ENCODE results near the gene MLPH. TPM values are rescaled to one million over a fixed set of nuclear protein-coding genes. Genes with fewer than 3 reads are reported as not detected.

MLPH gene
- total RNA-seq, 2 experiments from 2014 or later, result not detected

- no peak for DNase-seq
- H3K9me3 Mint-ChIP-seq, result no peaks in the 10 kb centered on the region
- no peaks in the 10 kb centered on the region for H3K36me3 Mint-ChIP-seq
- no peaks in the 10 kb centered on the region for H3K4me1 Mint-ChIP-seq (ENCODE audit: low read depth)
- no peak overlapping the region for H3K4me3 Mint-ChIP-seq
- ChIA-PET POLR2A (no interaction called here), CTCF (interaction anchor here (1.3 to 10.4 kb wide), 2 partner anchors 12 to 58 kb away, joined by 4 to 399 read pairs; no protein-coding TSS in a partner anchor)
- no peak overlapping the region for H3K27ac Mint-ChIP-seq
- peaks cover 2% of the 10 kb centered on the region for H3K27me3 Mint-ChIP-seq
- intact Hi-C loops (cut with micrococcal nuclease), result no loop called here
Measured at GRCh38 chr2:237515621-237516275, 28.7 kb downstream of the MLPH start.

GRCh38 chr2:237517163-237517562 is 30.1 kb downstream of the MLPH start:
- H3K27ac Mint-ChIP-seq, result no peak overlapping the region
- no peaks in the 10 kb centered on the region for H3K4me1 Mint-ChIP-seq (ENCODE audit: low read depth)
- no peak for DNase-seq
- POLR2A ChIA-PET, result no interaction called here
- H3K4me3 Mint-ChIP-seq, result no peak overlapping the region
- H3K27me3 Mint-ChIP-seq, result no peaks in the 10 kb centered on the region
- CTCF ChIA-PET, result interaction anchor here (10.4 kb wide), 1 partner anchor 57 kb away, joined by 399 read pairs; no protein-coding TSS in a partner anchor
- intact Hi-C loops (cut with micrococcal nuclease), result no loop called here
- no peaks in the 10 kb centered on the region for H3K36me3 Mint-ChIP-seq
- no peaks in the 10 kb centered on the region for H3K9me3 Mint-ChIP-seq

DNA sequence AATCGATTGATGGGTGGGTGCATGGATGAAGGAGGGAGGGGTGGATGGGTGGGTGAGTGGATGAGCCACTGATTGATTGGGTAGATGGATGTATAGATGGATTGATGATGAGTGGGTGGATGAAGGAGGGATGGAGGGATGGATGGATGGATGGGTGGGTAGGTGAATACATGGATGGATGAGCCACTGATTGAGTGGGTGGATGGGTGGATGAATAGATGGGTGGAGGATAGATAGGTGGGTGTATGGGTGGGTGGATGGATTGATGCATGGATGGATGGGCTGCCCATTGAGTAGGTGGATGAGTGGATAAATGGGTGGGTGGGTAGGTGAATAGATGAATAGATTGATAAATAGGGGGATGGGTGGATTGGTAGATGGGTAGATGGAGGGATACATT is 30.9 kb downstream of the MLPH start:
- Mint-ChIP-seq H3K4me1 (ENCODE audit: low read depth) (no peaks in the 10 kb centered on the region), H3K27ac (no peak overlapping the region), H3K4me3 (no peak overlapping the region), H3K9me3 (no peaks in the 10 kb centered on the region), H3K36me3 (no peaks in the 10 kb centered on the region), H3K27me3 (no peaks in the 10 kb centered on the region)
- no peak for DNase-seq
- ChIA-PET CTCF (no interaction called here), POLR2A (no interaction called here)
- intact Hi-C loops (cut with micrococcal nuclease), result no loop called here

GRCh38 chr2:237519506-237520245 is 32.6 kb downstream of the MLPH start:
- no peak overlapping the region for H3K27ac Mint-ChIP-seq
- H3K27me3 Mint-ChIP-seq, result no peaks in the 10 kb centered on the region
- CTCF ChIA-PET, result interaction anchor here (1.6 kb wide), 1 partner anchor 52 kb away, joined by 6 read pairs; no protein-coding TSS in a partner anchor

GRCh38 chr2:237520290-237520689 is 33.2 kb downstream of the MLPH start:
- H3K27me3 Mint-ChIP-seq, result no peaks in the 10 kb centered on the region
- ChIA-PET CTCF (interaction anchor here (1.0 to 1.7 kb wide), 2 partner anchors 8 to 13 kb away, joined by 3 to 7 read pairs; no protein-coding TSS in a partner anchor), POLR2A (no interaction called here)
- H3K4me3 Mint-ChIP-seq, result no peak overlapping the region
- no peaks in the 10 kb centered on the region for H3K36me3 Mint-ChIP-seq
- no peaks in the 10 kb centered on the region for H3K9me3 Mint-ChIP-seq
- no peak for DNase-seq
- intact Hi-C loops (cut with micrococcal nuclease), result no loop called here
- no peak overlapping the region for H3K27ac Mint-ChIP-seq
- H3K4me1 Mint-ChIP-seq (ENCODE audit: low read depth), result no peaks in the 10 kb centered on the region

More at GRCh38 chr2:237519506-237520245, 32.6 kb downstream of the MLPH start:
- no peaks in the 10 kb centered on the region for H3K9me3 Mint-ChIP-seq
- no peak for DNase-seq
- POLR2A ChIA-PET, result no interaction called here
- H3K36me3 Mint-ChIP-seq, result no peaks in the 10 kb centered on the region
- intact Hi-C loops (cut with micrococcal nuclease), result no loop called here
- H3K4me3 Mint-ChIP-seq, result no peak overlapping the region
- H3K4me1 Mint-ChIP-seq (ENCODE audit: low read depth), result no peaks in the 10 kb centered on the region

DNA sequence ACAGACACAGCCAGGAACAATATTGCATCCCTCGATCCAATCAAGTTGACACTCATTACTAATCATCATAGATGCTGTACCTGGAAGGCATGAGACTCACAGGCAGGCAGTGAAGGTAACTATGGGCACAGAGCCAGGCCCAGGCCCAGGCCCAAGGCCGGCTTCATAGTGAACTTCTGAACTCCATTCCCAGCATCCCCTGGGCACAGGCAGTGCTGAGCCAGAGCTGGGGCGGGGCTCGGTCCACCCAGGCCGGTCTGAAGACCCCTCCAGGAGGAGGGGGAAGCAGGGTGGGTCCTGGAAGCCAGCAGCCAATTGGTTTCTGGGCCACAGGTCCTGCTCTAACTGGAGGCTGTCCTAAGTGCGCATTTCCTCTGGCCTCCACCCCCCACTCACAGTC is 37.6 kb downstream of the MLPH start:
- Mint-ChIP-seq H3K4me3 (no peak overlapping the region), H3K27me3 (no peaks in the 10 kb centered on the region), H3K9me3 (no peaks in the 10 kb centered on the region), H3K4me1 (ENCODE audit: low read depth) (no peaks in the 10 kb centered on the region), H3K27ac (no peak overlapping the region), H3K36me3 (no peaks in the 10 kb centered on the region)
- ChIA-PET POLR2A (no interaction called here), CTCF (interaction anchor here (1.2 kb wide), 1 partner anchor 12 kb away, joined by 3 read pairs; no protein-coding TSS in a partner anchor)
- intact Hi-C loops (cut with micrococcal nuclease), result no loop called here
- DNase-seq, result no peak

DNA sequence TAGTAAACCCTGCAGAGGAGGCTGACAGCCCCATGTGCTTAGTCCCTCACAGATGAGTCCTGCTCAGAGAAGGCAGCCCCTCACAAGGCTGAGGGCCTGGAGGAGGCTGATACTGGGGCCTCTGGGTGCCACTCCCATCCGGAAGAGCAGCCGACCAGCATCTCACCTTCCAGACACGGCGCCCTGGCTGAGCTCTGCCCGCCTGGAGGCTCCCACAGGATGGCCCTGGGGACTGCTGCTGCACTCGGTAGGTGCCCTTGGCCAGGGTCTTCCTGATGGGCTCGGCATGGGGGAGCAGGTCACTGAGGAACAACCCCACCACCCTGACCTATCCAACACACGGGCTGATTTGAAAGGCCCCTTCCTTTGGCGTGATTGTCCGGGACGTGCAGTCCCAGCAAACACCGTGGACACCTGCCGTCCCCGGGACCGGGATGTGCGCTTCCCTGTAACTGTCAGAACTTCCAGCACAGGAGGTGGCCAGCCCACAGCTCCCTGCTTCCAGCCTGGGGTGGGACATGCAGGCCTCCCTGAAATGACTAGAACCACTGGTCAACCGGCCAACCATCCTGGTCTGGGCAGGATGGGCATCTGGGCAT is 38.6 kb downstream of the MLPH start:
- H3K27ac Mint-ChIP-seq, result no peak overlapping the region
- CTCF ChIA-PET, result interaction anchor here (1.1 kb wide), 1 partner anchor 13 kb away, joined by 4 read pairs; no protein-coding TSS in a partner anchor
- no peaks in the 10 kb centered on the region for H3K4me1 Mint-ChIP-seq (ENCODE audit: low read depth)

DNA sequence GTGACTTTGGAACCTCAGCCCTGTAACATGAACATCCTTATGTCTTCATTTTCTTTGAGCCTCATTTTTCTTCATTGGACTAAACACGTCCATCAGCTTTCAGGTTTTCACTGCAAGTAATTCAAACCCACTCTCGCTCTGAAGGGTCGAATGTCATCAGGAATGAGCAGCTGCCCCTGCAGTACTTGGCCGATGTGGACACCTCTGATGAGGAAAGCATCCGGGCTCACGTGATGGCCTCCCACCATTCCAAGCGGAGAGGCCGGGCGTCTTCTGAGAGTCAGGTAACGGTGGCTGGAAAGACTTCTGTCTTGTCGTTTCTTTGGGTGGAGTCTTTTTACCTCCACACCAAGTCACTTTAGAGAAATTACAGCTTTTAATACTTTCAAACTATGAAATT is 40.2 kb downstream of the MLPH start:
- H3K27me3 Mint-ChIP-seq, result no peaks in the 10 kb centered on the region
- no peaks in the 10 kb centered on the region for H3K9me3 Mint-ChIP-seq
- no peak overlapping the region for H3K27ac Mint-ChIP-seq
- ChIA-PET CTCF (no interaction called here), POLR2A (no interaction called here)
- intact Hi-C loops (cut with micrococcal nuclease), result no loop called here
- H3K4me1 Mint-ChIP-seq (ENCODE audit: low read depth), result no peaks in the 10 kb centered on the region
- H3K36me3 Mint-ChIP-seq, result no peaks in the 10 kb centered on the region
- no peak for DNase-seq
- H3K4me3 Mint-ChIP-seq, result no peak overlapping the region

More for the DNA sequence above, 38.6 kb downstream of the MLPH start:
- Mint-ChIP-seq H3K36me3 (no peaks in the 10 kb centered on the region), H3K27me3 (no peaks in the 10 kb centered on the region), H3K4me3 (no peak overlapping the region), H3K9me3 (no peaks in the 10 kb centered on the region)
- intact Hi-C loops (cut with micrococcal nuclease), result no loop called here
- DNase-seq, result no peak
- POLR2A ChIA-PET, result no interaction called here

GRCh38 chr2:237527766-237528165 is 40.7 kb downstream of the MLPH start:
- Mint-ChIP-seq H3K4me1 (ENCODE audit: low read depth) (no peaks in the 10 kb centered on the region), H3K27me3 (no peaks in the 10 kb centered on the region), H3K27ac (no peak overlapping the region), H3K4me3 (no peak overlapping the region), H3K9me3 (no peaks in the 10 kb centered on the region), H3K36me3 (no peaks in the 10 kb centered on the region)
- ChIA-PET POLR2A (no interaction called here), CTCF (no interaction called here)
- DNase-seq, result no peak
- intact Hi-C loops (cut with micrococcal nuclease), result no loop called here

GRCh38 chr2:237529452-237530402 is 42.7 kb downstream of the MLPH start:
- ChIA-PET POLR2A (no interaction called here), CTCF (interaction anchor here (1.5 to 3.8 kb wide), 2 partner anchors 17 to 42 kb away, joined by 3 to 13 read pairs; no protein-coding TSS in a partner anchor)
- Mint-ChIP-seq H3K27me3 (no peaks in the 10 kb centered on the region), H3K4me1 (ENCODE audit: low read depth) (no peaks in the 10 kb centered on the region), H3K36me3 (no peaks in the 10 kb centered on the region), H3K9me3 (no peaks in the 10 kb centered on the region), H3K4me3 (no peak overlapping the region), H3K27ac (no peak overlapping the region)
- intact Hi-C loops (cut with micrococcal nuclease), result no loop called here
- no peak for DNase-seq

DNA sequence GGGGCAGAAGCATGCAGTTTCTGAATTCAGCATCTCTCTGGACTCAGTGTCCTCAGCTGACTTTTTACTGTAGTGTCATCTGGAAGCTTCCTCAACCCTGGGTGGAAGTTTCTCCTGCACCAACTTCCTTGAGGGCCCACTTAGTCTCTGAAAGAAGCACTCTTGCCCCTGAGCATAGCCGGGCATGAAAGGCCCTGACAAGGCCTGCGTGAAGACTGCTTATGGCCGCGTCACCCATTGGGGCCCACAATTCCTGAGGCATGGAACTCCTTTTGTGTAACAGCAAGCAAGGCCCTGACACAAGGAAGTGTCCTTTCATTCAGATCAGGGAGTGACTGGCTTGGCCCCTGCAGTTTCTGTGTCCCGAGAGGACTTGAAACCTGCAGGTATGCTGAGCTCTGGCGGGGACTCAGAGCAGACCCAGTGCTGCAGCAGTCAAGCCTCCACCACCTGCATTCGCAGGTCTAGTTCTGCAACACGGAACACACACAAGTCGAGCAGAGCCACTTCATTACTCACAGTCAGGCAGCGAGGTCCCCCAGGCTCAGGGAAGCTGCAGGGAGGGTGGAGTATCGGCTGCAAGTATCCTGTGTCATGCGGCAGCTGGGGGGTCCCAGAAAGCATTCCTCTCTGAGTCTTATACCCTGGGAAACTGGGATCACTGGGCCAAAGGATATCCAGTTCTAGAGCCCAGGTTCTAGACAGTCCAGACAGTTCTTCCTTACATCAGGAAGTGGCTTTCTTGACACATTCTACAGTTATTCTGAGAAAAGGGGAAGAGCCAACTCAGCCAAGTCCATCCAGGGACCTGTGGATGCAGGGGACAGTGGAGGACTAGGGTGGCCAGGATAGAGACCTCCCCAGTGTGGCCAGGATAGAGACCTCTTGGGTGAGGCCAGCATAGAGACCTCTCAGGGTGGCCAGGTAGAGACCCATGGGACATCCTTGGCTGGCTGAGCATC is 43.7 kb downstream of the MLPH start:
- no peaks in the 10 kb centered on the region for H3K9me3 Mint-ChIP-seq
- intact Hi-C loops (cut with micrococcal nuclease), result no loop called here
- no peaks in the 10 kb centered on the region for H3K36me3 Mint-ChIP-seq
- ChIA-PET CTCF (interaction anchor here (1.5 to 3.8 kb wide), 2 partner anchors 18 to 41 kb away, joined by 3 to 13 read pairs; no protein-coding TSS in a partner anchor), POLR2A (no interaction called here)
- H3K27me3 Mint-ChIP-seq, result no peaks in the 10 kb centered on the region
- H3K4me3 Mint-ChIP-seq, result no peak overlapping the region
- H3K27ac Mint-ChIP-seq, result no peak overlapping the region
- DNase-seq, result no peak
- no peaks in the 10 kb centered on the region for H3K4me1 Mint-ChIP-seq (ENCODE audit: low read depth)

All from activated CD4-positive, alpha-beta memory T cell treated with anti-CD3 and anti-CD28 coated beads for 36 hours (primary cell).